Measurements from ENCODE around the gene CPEB3. TPM values are rescaled to one million over a fixed set of nuclear protein-coding genes. Genes with fewer than 3 reads are reported as not detected.
"Not testable (repeated sequence)": the region's sequence is repeated elsewhere in the genome, so short reads cannot be mapped to it uniquely, and the experiment has no call there.

The CPEB3 gene
- total RNA-seq, 1 experiment from 2014 or later = 2.4 TPM

- ATAC-seq (no peak), DNase-seq (ENCODE audit: low read depth, low spot score) (no peak)
- CTCF ChIA-PET = interaction anchor here (0.6 kb wide), 1 partner anchor 172 kb away, joined by 5 read pairs; no protein-coding TSS in a partner anchor
- intact Hi-C loops (cut with micrococcal nuclease; ENCODE audit: unreplicated experiment) (no loop called here), in situ Hi-C loops (cut with HindIII; ENCODE audit: low pct_unique_long_range_greater_than_20kb, low sequenced_read_pairs) (no loop called here)
- H3K27ac ChIP-seq (ENCODE audit: low read length) = no peak overlapping the region
- H3K4me3 ChIP-seq (ENCODE audit: low read depth in 2 of 2, low read length in 2 of 2) = no peak overlapping the region
- H3K36me3 ChIP-seq (ENCODE audit: control insufficient read depth, insufficient read depth, low read length) = peaks cover 44% of the 10 kb centered on the region
- no TSS peak for BruUV-seq (replicated peaks)
- H3K4me1 ChIP-seq (ENCODE audit: control insufficient read depth, insufficient read depth, low read length) = no peaks in the 10 kb centered on the region
- H3K9me3 ChIP-seq (ENCODE audit: control insufficient read depth, insufficient read depth, low read depth, low read length) = no peaks in the 10 kb centered on the region
- H3K27me3 ChIP-seq (ENCODE audit: control insufficient read depth, insufficient read depth, low read length) = no peaks in the 10 kb centered on the region
- POLR2A ChIA-PET = no interaction called here
- TF ChIP-seq POLR2AphosphoS5 (IDR thresholded peaks at IDR 0.05; ENCODE audit: low read depth, low read length) = no peak
- no peak for TF ChIP-seq REST (IDR thresholded peaks at IDR 0.05; ENCODE audit: insufficient read depth in 1 of 2, low read depth in 2 of 2, low read length in 1 of 2)
- no peak for TF ChIP-seq TCF7L2 (IDR thresholded peaks at IDR 0.05; ENCODE audit: low read depth, low read length)
- no peak for TF ChIP-seq CTCF (IDR thresholded peaks at IDR 0.05)
- TF ChIP-seq SIN3A (IDR thresholded peaks at IDR 0.05; ENCODE audit: borderline replicate concordance, insufficient read depth, low read depth, low read length) = no peak
Measured at GRCh38 chr10:92031580-92031979, 259.3 kb downstream of the CPEB3 start.

GRCh38 chr10:92027141-92027540 is 263.7 kb downstream of the CPEB3 start:
- intact Hi-C loops (cut with micrococcal nuclease; ENCODE audit: unreplicated experiment) (no loop called here), in situ Hi-C loops (cut with HindIII; ENCODE audit: low pct_unique_long_range_greater_than_20kb, low sequenced_read_pairs) (no loop called here)
- no peak overlapping the region for H3K27ac ChIP-seq (ENCODE audit: low read length)
- ATAC-seq = no peak
- TF ChIP-seq REST (IDR thresholded peaks at IDR 0.05; ENCODE audit: insufficient read depth in 1 of 2, low read depth in 2 of 2, low read length in 1 of 2) (no peak), POLR2AphosphoS5 (IDR thresholded peaks at IDR 0.05; ENCODE audit: low read depth, low read length) (no peak), TCF7L2 (IDR thresholded peaks at IDR 0.05; ENCODE audit: low read depth, low read length) (no peak), CTCF (IDR thresholded peaks at IDR 0.05) (no peak), SIN3A (IDR thresholded peaks at IDR 0.05; ENCODE audit: borderline replicate concordance, insufficient read depth, low read depth, low read length) (no peak)
- H3K36me3 ChIP-seq (ENCODE audit: control insufficient read depth, insufficient read depth, low read length) = peaks cover 50% of the 10 kb centered on the region
- H3K27me3 ChIP-seq (ENCODE audit: control insufficient read depth, insufficient read depth, low read length) = no peaks in the 10 kb centered on the region
- H3K4me3 ChIP-seq (ENCODE audit: low read depth in 2 of 2, low read length in 2 of 2) = no peak overlapping the region
- no TSS peak for BruUV-seq (replicated peaks)
- ChIA-PET CTCF (no interaction called here), POLR2A (no interaction called here)
- no peaks in the 10 kb centered on the region for H3K9me3 ChIP-seq (ENCODE audit: control insufficient read depth, insufficient read depth, low read depth, low read length)
- DNase-seq (ENCODE audit: low read depth, low spot score) = no peak
- no peaks in the 10 kb centered on the region for H3K4me1 ChIP-seq (ENCODE audit: control insufficient read depth, insufficient read depth, low read length)

- not testable (repeated sequence) for ATAC-seq
Measured at GRCh38 chr10:92025340-92025739, 265.5 kb downstream of the CPEB3 start.

More at GRCh38 chr10:92025340-92025739, 265.5 kb downstream of the CPEB3 start:
- H3K27ac ChIP-seq (ENCODE audit: low read length); CTCF ChIA-PET; DNase-seq (ENCODE audit: low read depth, low spot score); H3K9me3 ChIP-seq (ENCODE audit: control insufficient read depth, insufficient read depth, low read depth, low read length); BruUV-seq (replicated peaks); intact Hi-C loops (cut with micrococcal nuclease; ENCODE audit: unreplicated experiment); H3K27me3 ChIP-seq (ENCODE audit: control insufficient read depth, insufficient read depth, low read length); in situ Hi-C loops (cut with HindIII; ENCODE audit: low pct_unique_long_range_greater_than_20kb, low sequenced_read_pairs); H3K4me1 ChIP-seq (ENCODE audit: control insufficient read depth, insufficient read depth, low read length); POLR2A ChIA-PET; H3K4me3 ChIP-seq (ENCODE audit: low read depth in 2 of 2, low read length in 2 of 2): not testable (repeated sequence)
- H3K36me3 ChIP-seq (ENCODE audit: control insufficient read depth, insufficient read depth, low read length) = peaks cover 47% of the 10 kb centered on the region
